Mesendoderm (in vitro differentiated cells): ENCODE data around the gene NHLRC4.

Source experiments
- DNase-seq: peaks from one replicate; pipeline ENCODE4 v3.0.0; 2013
- H2AK5ac ChIP-seq: 2 replicates; pipeline ENCODE4 v1.6.1; 2013; ENCODE audit warnings: low read length, inconsistent platforms
- H2BK120ac ChIP-seq: 2 replicates; pipeline ENCODE4 v1.6.1; 2013; ENCODE audit warnings: low read depth, mild to moderate bottlenecking, low read length, moderate library complexity, mixed read lengths
- H2BK15ac ChIP-seq: replicated peaks from 2 replicates; pipeline ENCODE4 v1.6.1; 2013; ENCODE audit warnings: low read depth, mild to moderate bottlenecking, moderate library complexity
- H2BK5ac ChIP-seq: 2 replicates; pipeline ENCODE4 v1.6.1; 2013; ENCODE audit warnings: low read length, inconsistent platforms
- H3K18ac ChIP-seq: 2 replicates; pipeline ENCODE4 v1.6.1; 2013; ENCODE audit warnings: mild to moderate bottlenecking, low read length, mixed read lengths
- H3K23ac ChIP-seq: one replicate; pipeline ENCODE4 v1.6.1; 2013; ENCODE audit warnings: low read length
- H3K27ac ChIP-seq: 2 replicates; pipeline ENCODE4 v1.5.1; 2013; ENCODE audit warnings: low read depth, mild to moderate bottlenecking, inconsistent platforms, low read length, moderate library complexity
- H3K27me3 ChIP-seq: 2 replicates; pipeline ENCODE4 v1.6.1; 2013; ENCODE audit warnings: low read length, control low read depth, mild to moderate bottlenecking, inconsistent platforms; ENCODE audit not compliant: insufficient read depth, poor library complexity
- H3K36me3 ChIP-seq: 2 replicates; pipeline ENCODE4 v1.6.1; 2013; ENCODE audit warnings: low read length, inconsistent platforms; ENCODE audit not compliant: control insufficient read depth, insufficient read depth
- H3K4ac ChIP-seq: one replicate; pipeline ENCODE4 v1.6.1; 2013; ENCODE audit warnings: low read depth, mild to moderate bottlenecking, low read length, moderate library complexity
- H3K4me1 ChIP-seq: 2 replicates; pipeline ENCODE4 v1.6.1; 2013; ENCODE audit warnings: low read depth, low read length, inconsistent platforms; ENCODE audit not compliant: control insufficient read depth
- H3K4me2 ChIP-seq: 2 replicates; pipeline ENCODE4 v1.6.1; 2013; ENCODE audit warnings: low read length
- H3K4me3 ChIP-seq: 2 replicates; pipeline ENCODE4 v1.5.1; 2013; ENCODE audit warnings: mild to moderate bottlenecking, low read length
- H3K56ac ChIP-seq: one replicate; pipeline ENCODE4 v1.6.1; 2013; ENCODE audit warnings: low read length
- H3K79me1 ChIP-seq: 2 replicates; pipeline ENCODE4 v1.6.1; 2013; ENCODE audit warnings: low read length, inconsistent platforms
- H3K79me2 ChIP-seq: 2 replicates; pipeline ENCODE4 v1.6.1; 2013; ENCODE audit warnings: mild to moderate bottlenecking, low read length; ENCODE audit not compliant: control insufficient read depth, insufficient read depth
- H3K9ac ChIP-seq: 2 replicates; pipeline ENCODE4 v1.6.1; 2013; ENCODE audit warnings: low read length, inconsistent platforms
- H4K5ac ChIP-seq: one replicate; pipeline ENCODE4 v1.6.1; 2013; ENCODE audit warnings: low read length
- H4K8ac ChIP-seq: one replicate; pipeline ENCODE4 v1.6.1; 2013; ENCODE audit warnings: low read depth, mild to moderate bottlenecking, control low read depth, low read length, moderate library complexity
- WGBS: extraction: QIAGEN DNeasy Blood & Tissue Kit; methylation state at CpG from one replicate; pipeline ENCODE4 v1.1.7; 2013; ENCODE audit warnings: low lambda C conversion rate, missing lambda C conversion rate; ENCODE audit not compliant: insufficient coverage; ENCODE audit errors: extremely low coverage; 5-methylcytosine and 5-hydroxymethylcytosine counted together

NHLRC4 gene

GRCh38 chr16:567373-568256 is 810 bp downstream of the NHLRC4 start:
- Histone ChIP-seq H4K8ac (no peak overlapping the region), H3K4ac (no peak overlapping the region), H3K36me3 (no peaks in the 10 kb centered on the region), H3K9ac (no peak overlapping the region), H3K27me3 (no peaks in the 10 kb centered on the region), H3K23ac (no peak overlapping the region), H3K56ac (no peak overlapping the region), H4K5ac (no peak overlapping the region), H2BK15ac (no peak overlapping the region), H2BK5ac (no peak overlapping the region), H3K4me2 (no peak overlapping the region), H3K79me1 (peaks cover 4% of the 10 kb centered on the region), H3K18ac (no peak overlapping the region), H3K4me1 (peaks cover 4% of the 10 kb centered on the region), H3K4me3 (no peak overlapping the region), H2BK120ac (no peak overlapping the region), H3K27ac (no peak overlapping the region), H2AK5ac (no peak overlapping the region), H3K79me2 (peaks cover 6% of the 10 kb centered on the region)
- no CpG with 5 or more reads among the region's 35 CpGs for WGBS
- DNase-seq = no peak

- Histone ChIP-seq H4K5ac (no peak overlapping the region), H4K8ac (peak overlapping the region; percentile 30), H2BK120ac (no peak overlapping the region), H3K9ac (peak overlapping the region; percentile 79), H3K4me3 (no peak overlapping the region), H3K79me2 (peaks cover 6% of the 10 kb centered on the region), H2BK5ac (no peak overlapping the region), H3K4me1 (peaks cover 4% of the 10 kb centered on the region), H3K4me2 (peak overlapping the region; percentile 55), H3K36me3 (no peaks in the 10 kb centered on the region), H2BK15ac (no peak overlapping the region), H3K27ac (no peak overlapping the region), H3K56ac (peak overlapping the region; percentile 91), H3K79me1 (peaks cover 4% of the 10 kb centered on the region), H3K4ac (no peak overlapping the region), H2AK5ac (no peak overlapping the region), H3K23ac (no peak overlapping the region), H3K18ac (no peak overlapping the region), H3K27me3 (no peaks in the 10 kb centered on the region)
- no CpG with 5 or more reads among the region's 11 CpGs for WGBS
- DNase-seq = no peak
Observed at GRCh38 chr16:568401-569258, 1.8 kb downstream of the NHLRC4 start.

GRCh38 chr16:569445-570254 is 2.8 kb downstream of the NHLRC4 start, which contains the start of gene PIGQ:
Gene PIGQ (plus strand): TSS chr16:569968. CDS start chr16:574075, 4,107 bp downstream.
- H3K56ac ChIP-seq = peak within 1 kb of the TSS; percentile 95
- no peaks in the 10 kb centered on the region for H3K27me3 ChIP-seq
- H3K4me1 ChIP-seq = peaks cover 4% of the 10 kb centered on the region
- H3K79me1 ChIP-seq = peaks cover 4% of the 10 kb centered on the region
- H2BK15ac ChIP-seq = no peak within 1 kb of the TSS
- H3K36me3 ChIP-seq = no peaks in the 10 kb centered on the region
- no peak within 1 kb of the TSS for H3K23ac ChIP-seq
- no peak within 1 kb of the TSS for H2AK5ac ChIP-seq
- H3K79me2 ChIP-seq = peaks cover 6% of the 10 kb centered on the region
- peak within 1 kb of the TSS; percentile 61 for H3K27ac ChIP-seq
- peak within 1 kb of the TSS; percentile 74 for H3K4me2 ChIP-seq
- no peak within 1 kb of the TSS for H2BK5ac ChIP-seq
- no CpG with 5 or more reads among the region's 87 CpGs for WGBS
- H4K5ac ChIP-seq = no peak within 1 kb of the TSS
- H4K8ac ChIP-seq = peak within 1 kb of the TSS; percentile 43
- peak within 1 kb of the TSS; percentile 6 for H3K4ac ChIP-seq
- H3K4me3 ChIP-seq = peak within 1 kb of the TSS; percentile 78
- no peak within 1 kb of the TSS for H2BK120ac ChIP-seq
- peak within 1 kb of the TSS; percentile 69 for H3K18ac ChIP-seq
- H3K9ac ChIP-seq = peak within 1 kb of the TSS; percentile 84
- DNase-seq = peak; percentile 84

GRCh38 chr16:572865-573650 is 6.3 kb downstream of the NHLRC4 start:
- no CpG with 5 or more reads among the region's 27 CpGs for WGBS
- H2BK120ac ChIP-seq = no peak overlapping the region

More at GRCh38 chr16:572865-573650, 6.3 kb downstream of the NHLRC4 start:
- no peak overlapping the region for H4K8ac ChIP-seq
- no peaks in the 10 kb centered on the region for H3K36me3 ChIP-seq
- no peak overlapping the region for H4K5ac ChIP-seq
- H3K4me1 ChIP-seq = peaks cover 2% of the 10 kb centered on the region
- H3K79me1 ChIP-seq = peaks cover 4% of the 10 kb centered on the region
- no peak overlapping the region for H3K9ac ChIP-seq
- H3K4me2 ChIP-seq = no peak overlapping the region
- peaks cover 6% of the 10 kb centered on the region for H3K79me2 ChIP-seq
- no peak overlapping the region for H3K56ac ChIP-seq
- no peak for DNase-seq
- H2BK15ac ChIP-seq = no peak overlapping the region
- no peak overlapping the region for H3K4ac ChIP-seq
- H3K18ac ChIP-seq = no peak overlapping the region
- no peaks in the 10 kb centered on the region for H3K27me3 ChIP-seq
- no peak overlapping the region for H3K4me3 ChIP-seq
- H3K23ac ChIP-seq = no peak overlapping the region
- no peak overlapping the region for H3K27ac ChIP-seq
- H2AK5ac ChIP-seq = no peak overlapping the region
- no peak overlapping the region for H2BK5ac ChIP-seq
